ENCODE data around the gene CORO2B.
A peak's percentile ranks its signal among the peaks of the same experiment; 100 is the strongest.

Gene CORO2B

DNA sequence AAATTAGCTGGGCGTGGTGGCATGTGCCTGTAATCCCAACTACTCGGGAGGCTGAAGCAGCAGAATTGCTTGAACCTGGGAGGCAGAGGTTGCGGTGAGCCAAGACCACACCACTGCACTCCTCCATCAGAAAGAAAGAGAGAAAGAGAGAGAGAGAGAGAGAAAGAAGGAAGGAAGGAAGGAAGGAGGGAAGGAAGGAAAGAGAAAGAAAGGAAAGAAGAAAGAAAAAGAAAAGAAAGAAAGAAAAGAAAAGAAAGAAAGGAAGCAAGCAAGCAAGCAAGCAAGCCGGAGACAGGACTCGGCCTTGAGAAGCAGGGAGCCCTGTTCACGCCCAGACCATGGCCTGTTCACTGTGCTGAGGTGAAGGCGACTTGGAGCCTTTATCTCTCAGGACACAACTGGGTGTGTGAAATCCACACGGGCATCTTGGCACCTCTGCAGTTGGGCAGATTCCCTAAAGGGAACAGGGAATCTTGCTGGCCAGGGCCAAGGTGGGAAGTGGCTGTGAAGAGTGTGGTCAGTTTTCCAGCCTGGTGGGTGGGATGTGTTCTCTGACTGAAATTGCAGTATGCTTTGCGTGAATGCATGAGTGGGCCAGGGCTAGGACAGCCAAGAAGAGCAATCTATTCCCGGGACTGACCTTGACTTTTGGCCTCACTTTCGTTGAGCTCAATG, 90.3 kb downstream of the CORO2B start:
- TF ChIP-seq, protein P1, sequence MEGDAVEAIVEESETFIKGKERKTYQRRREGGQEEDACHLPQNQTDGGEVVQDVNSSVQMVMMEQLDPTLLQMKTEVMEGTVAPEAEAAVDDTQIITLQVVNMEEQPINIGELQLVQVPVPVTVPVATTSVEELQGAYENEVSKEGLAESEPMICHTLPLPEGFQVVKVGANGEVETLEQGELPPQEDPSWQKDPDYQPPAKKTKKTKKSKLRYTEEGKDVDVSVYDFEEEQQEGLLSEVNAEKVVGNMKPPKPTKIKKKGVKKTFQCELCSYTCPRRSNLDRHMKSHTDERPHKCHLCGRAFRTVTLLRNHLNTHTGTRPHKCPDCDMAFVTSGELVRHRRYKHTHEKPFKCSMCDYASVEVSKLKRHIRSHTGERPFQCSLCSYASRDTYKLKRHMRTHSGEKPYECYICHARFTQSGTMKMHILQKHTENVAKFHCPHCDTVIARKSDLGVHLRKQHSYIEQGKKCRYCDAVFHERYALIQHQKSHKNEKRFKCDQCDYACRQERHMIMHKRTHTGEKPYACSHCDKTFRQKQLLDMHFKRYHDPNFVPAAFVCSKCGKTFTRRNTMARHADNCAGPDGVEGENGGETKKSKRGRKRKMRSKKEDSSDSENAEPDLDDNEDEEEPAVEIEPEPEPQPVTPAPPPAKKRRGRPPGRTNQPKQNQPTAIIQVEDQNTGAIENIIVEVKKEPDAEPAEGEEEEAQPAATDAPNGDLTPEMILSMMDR (IDR thresholded peaks at IDR 0.05; ENCODE audit: insufficient read depth, low read depth, low read length, missing control alignments) = no peak
- DNase-seq (ENCODE audit: low read depth) = no peak

DNA sequence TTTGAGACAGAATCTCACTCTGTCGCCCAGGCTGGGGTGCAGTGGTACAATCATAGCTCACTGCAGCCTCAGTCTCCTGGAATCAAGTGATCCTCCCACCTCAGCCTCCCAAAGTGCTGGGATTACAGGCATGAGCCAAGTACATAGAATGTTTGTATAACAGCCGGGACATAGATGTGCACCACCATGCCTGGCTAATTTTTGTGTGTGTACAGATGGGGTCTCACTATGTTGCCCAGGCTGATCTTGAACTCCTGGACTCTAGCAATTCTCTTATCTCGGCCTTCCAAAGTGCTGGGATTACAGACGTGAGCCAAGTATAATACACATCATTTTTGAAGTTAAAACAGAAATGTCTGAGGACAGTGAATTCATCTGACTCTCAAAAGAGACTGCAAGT, 93.5 kb downstream of the CORO2B start:
- H3K4me3 ChIP-seq (ENCODE audit: low read depth, low read length) = no peak overlapping the region
- DNase-seq (ENCODE audit: low read depth) = no peak
- TF ChIP-seq, protein P1 (IDR thresholded peaks at IDR 0.05; ENCODE audit: insufficient read depth, low read depth, low read length, missing control alignments) = no peak

More for the DNA sequence above, 90.3 kb downstream of the CORO2B start:
- H3K4me3 ChIP-seq (ENCODE audit: low read depth, low read length) = no peak overlapping the region

DNA sequence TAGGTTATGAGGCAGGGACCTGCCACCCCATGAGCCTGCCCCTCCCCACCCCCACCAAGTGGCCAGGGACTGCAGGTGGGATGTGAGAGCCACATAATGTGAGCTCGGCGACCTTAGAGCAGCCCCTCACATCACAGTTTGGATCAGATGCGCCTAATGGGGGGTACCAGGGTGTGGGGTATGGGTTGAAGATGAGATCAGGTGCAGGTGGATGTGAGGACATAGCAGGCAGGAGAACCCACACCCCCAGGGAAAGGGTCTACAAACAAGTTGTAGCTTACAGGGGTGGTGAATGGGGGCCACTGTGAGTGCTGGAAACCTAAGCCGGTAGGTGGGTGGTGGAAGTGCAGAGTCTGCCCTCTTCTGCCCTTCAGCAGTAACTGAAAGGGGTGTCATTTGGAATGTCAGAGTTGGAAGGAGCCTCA, 94.0 kb downstream of the CORO2B start:
- TF ChIP-seq, protein P1 (IDR thresholded peaks at IDR 0.05; ENCODE audit: insufficient read depth, low read depth, low read length, missing control alignments) = no peak
- H3K4me3 ChIP-seq (ENCODE audit: low read depth, low read length) = no peak overlapping the region
- DNase-seq (ENCODE audit: low read depth) = no peak

DNA sequence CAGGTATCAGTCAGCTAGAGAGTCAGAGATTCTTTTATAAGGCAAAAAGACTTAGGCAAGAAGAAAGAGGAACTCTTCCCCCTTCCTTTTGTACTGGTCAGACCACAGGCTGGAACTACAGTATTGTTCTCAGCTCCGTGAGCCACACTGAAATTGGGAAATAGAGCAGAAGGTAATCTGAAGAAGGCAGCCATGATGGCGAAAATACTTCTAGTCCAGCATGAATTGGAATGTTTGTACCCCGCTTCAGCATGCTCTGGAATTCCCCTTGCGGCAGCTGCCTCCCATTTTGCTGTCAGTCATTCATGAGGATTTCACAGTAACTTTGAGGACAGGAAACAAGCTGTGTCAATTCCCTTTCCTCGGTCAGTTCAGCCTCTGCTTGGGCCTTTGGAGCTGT, 96.2 kb downstream of the CORO2B start:
- H3K4me3 ChIP-seq (ENCODE audit: low read depth, low read length) = no peak overlapping the region
- peak; percentile 48 for DNase-seq (ENCODE audit: low read depth)
- TF ChIP-seq, protein P1 (IDR thresholded peaks at IDR 0.05; ENCODE audit: insufficient read depth, low read depth, low read length, missing control alignments) = no peak

DNA sequence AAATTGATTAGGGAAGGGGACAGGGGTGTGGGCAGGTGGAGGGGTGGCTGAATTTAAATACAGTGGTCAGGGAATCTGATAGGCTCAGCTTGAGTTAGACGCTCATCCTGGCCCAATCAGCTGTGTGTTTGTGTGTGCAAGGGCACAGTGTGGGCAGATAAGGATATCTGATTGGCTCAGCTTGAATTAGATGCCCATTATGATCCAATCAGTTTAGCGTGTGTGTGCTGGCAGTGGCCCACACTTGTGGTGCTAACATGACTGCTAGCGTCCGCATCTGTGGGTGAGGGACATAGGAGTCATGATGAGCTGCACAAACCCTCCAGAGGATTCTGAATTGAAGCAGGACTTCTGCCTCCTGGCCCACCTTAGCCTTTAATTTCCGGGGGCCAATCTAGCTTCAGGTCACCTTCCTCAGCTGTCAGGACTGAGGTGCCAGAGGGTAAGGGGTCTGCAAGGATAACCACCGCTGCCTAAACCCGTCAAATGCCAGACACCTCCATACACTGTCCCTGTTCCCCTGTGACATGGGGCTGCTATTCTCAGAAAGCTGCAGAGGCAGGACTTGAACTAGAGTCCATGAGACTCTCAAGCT, 97.3 kb downstream of the CORO2B start:
- TF ChIP-seq, protein P1 (IDR thresholded peaks at IDR 0.05; ENCODE audit: insufficient read depth, low read depth, low read length, missing control alignments) = no peak
- H3K4me3 ChIP-seq (ENCODE audit: low read depth, low read length) = no peak overlapping the region
- no peak for DNase-seq (ENCODE audit: low read depth)

DNA sequence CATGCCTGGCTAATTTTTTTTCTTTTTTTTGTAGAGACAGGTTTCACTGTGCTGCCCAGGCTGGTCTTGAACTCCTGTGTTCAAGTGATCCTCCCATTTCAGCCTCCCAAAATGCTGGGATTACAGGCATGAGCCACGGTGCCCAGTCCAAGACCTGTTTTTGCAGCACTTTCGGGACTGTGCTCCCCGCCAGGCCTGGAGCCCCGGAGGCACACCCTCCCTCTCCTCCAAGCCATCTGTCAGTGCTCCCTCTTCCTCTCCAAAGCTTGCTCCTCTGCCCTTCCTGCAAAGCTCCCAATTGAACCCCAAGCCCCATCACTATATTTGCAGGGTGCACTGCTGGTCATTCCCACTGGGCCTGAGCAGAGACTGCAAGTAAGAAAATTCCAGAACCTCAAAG, 98.1 kb downstream of the CORO2B start:
- H3K4me3 ChIP-seq (ENCODE audit: low read depth, low read length) = no peak overlapping the region
- TF ChIP-seq, protein P1 (IDR thresholded peaks at IDR 0.05; ENCODE audit: insufficient read depth, low read depth, low read length, missing control alignments) = no peak
- DNase-seq (ENCODE audit: low read depth) = no peak

Data from GM12865 (cell line).